T-helper 17 cell (primary cell): ENCODE results near the gene PER2. TPM values are rescaled to one million over a fixed set of nuclear protein-coding genes. Genes with fewer than 3 reads are reported as not detected.

Experiments
- ATAC-seq: fragments of 150-1000 bp; cut with Tn5 transposase; 2 replicates; pipeline ENCODE4 v1.10.0; 2021; ENCODE audit warnings: mild to moderate bottlenecking, moderate library complexity
- DNase-seq, 3 donors: peaks; one replicate each; pipeline versions ENCODE4 v3.0.0 to v3.0.0-alpha.2; 2020 to 2021
- H3K9me3 ChIP-seq: one replicate; pipeline ENCODE4 v1.7.0; 2013; ENCODE audit warnings: low read length, mild to moderate bottlenecking; ENCODE audit not compliant: control insufficient read depth, poor library complexity, severe bottlenecking
- H3K27ac Mint-ChIP-seq: one replicate; pipeline ENCODE4 v1.8.0; 2022; ENCODE audit warnings: mild to moderate bottlenecking, moderate library complexity, mixed read lengths
- H3K27me3 Mint-ChIP-seq: one replicate; pipeline ENCODE4 v1.8.0; 2022; ENCODE audit warnings: mixed read lengths
- H3K36me3 Mint-ChIP-seq: one replicate; pipeline ENCODE4 v1.8.0; 2022; ENCODE audit warnings: low read depth, mixed read lengths
- H3K4me1 Mint-ChIP-seq: one replicate; pipeline ENCODE4 v1.8.0; 2022; ENCODE audit warnings: mild to moderate bottlenecking, mixed read lengths
- H3K4me3 Mint-ChIP-seq: one replicate; pipeline ENCODE4 v1.8.0; 2022; ENCODE audit warnings: mild to moderate bottlenecking, moderate library complexity, mixed read lengths
- total RNA-seq, 4 donors: library from RNA in 2 of 4; stranded (reverse) in 2 of 4; gene quantifications; one replicate each; pipeline ENCODE4 v1.2.3 and lab custom pipeline; 2022 to 2026

PER2 gene
- total RNA-seq, 2 donors from 2014 or later: 40.7 to 40.8 TPM

GRCh38 chr2:238262496-238263122 is 25.8 kb downstream of the PER2 start:
- Mint-ChIP-seq H3K27me3 (no peaks in the 10 kb centered on the region), H3K4me1 (peaks cover 6% of the 10 kb centered on the region), H3K27ac (no peak overlapping the region), H3K4me3 (peak overlapping the region; percentile 21), H3K36me3 (peaks cover 5% of the 10 kb centered on the region)
- no peak for ATAC-seq
- no peak for DNase-seq
- no peaks in the 10 kb centered on the region for H3K9me3 ChIP-seq

DNA sequence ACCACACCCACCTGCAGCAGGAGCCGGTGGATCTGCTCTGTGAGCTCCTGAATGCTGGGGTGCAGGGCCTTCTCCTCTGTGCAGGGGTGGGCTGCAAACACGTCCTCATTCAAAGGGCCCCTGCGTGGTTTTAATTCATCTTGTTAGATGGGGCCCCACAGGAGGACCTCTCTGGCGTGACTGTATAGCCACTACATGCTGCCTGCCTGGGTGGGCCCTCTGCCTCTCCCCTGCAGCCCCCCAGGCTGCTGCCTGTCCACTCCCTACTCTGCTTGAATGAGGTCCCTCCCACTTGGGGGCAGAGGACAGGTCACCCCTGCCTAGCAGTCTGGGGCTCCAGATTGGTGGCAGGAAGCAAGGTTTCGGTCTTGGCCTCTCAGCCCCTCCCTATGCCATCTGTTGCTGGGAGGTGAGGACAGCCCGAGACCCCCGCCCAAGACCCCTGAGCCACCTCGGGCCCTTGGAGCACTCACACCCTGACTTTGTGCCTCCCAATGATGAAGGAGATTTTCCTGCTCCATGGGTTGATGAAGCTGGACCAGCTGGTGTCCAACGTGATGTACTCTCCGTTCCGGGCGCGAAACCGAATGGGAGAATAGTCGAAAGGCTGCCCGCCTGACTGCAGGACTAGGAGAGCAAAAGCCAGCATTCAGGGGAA is 26.6 kb downstream of the PER2 start:
- H3K4me3 Mint-ChIP-seq: peak overlapping the region; percentile 15
- DNase-seq: no peak
- no peak for ATAC-seq
- H3K4me1 Mint-ChIP-seq: peaks cover 6% of the 10 kb centered on the region
- H3K27me3 Mint-ChIP-seq: no peaks in the 10 kb centered on the region
- H3K9me3 ChIP-seq: no peaks in the 10 kb centered on the region
- peaks cover 5% of the 10 kb centered on the region for H3K36me3 Mint-ChIP-seq
- no peak overlapping the region for H3K27ac Mint-ChIP-seq

- Mint-ChIP-seq H3K4me1 (peaks cover 6% of the 10 kb centered on the region), H3K27ac (peak overlapping the region; percentile 34)
- no peak for ATAC-seq
These were observed 27.5 kb downstream of the PER2 start for GRCh38 chr2:238260883-238261282.

GRCh38 chr2:238259061-238260020 is 29.1 kb downstream of the PER2 start:
- Mint-ChIP-seq H3K4me1 (peaks cover 6% of the 10 kb centered on the region), H3K27me3 (no peaks in the 10 kb centered on the region), H3K4me3 (no peak overlapping the region), H3K36me3 (peaks cover 5% of the 10 kb centered on the region), H3K27ac (peak overlapping the region; percentile 41)
- no peaks in the 10 kb centered on the region for H3K9me3 ChIP-seq
- ATAC-seq (peak; percentile 25), DNase-seq (no peak)

More at GRCh38 chr2:238260883-238261282, 27.5 kb downstream of the PER2 start:
- H3K4me3 Mint-ChIP-seq: no peak overlapping the region
- H3K36me3 Mint-ChIP-seq: peaks cover 5% of the 10 kb centered on the region
- no peaks in the 10 kb centered on the region for H3K9me3 ChIP-seq
- DNase-seq: no peak
- no peaks in the 10 kb centered on the region for H3K27me3 Mint-ChIP-seq

DNA sequence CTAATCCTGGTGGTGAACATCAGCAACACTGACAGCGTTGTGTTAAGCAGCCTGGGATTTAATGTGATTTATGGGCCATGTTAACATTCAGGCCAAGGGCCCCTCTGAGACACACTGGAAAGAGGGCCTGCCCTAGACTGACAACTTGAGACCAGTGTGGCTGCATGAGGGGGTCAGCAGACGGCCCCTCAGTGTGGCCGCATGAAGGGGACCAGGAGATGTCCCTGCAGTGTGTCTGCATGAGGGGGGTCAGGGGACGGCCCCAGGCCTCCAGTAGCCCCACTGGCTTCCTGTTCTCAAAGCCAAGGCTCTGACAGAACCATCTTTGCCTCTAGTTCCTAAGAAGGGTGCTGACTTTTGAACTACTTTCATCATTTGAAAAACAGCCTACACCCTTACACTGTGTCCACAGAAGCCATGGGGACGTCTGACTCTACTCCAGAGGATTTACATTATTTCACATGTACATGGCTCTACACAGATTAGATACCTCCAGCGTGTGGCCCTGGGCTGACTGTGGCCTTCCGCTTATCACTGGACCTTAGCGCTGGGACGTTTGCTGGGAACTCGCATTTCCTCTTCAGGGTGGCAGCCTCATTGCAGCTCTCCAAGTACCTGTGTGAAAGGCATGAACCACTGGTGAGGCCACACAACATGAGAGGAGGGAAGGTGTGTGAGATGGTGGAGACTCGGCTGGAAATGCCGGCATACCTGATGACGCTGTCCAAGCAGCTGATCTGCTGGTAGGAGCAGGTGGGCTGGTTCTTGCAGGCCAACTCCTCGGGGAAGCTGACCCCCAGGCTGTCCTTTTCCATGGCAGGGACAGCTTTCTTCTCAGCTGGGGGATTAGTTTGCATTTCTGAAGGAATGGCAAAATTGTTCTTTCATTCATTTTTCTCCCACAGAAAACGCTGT is 30.4 kb downstream of the PER2 start:
- H3K9me3 ChIP-seq: no peaks in the 10 kb centered on the region
- Mint-ChIP-seq H3K4me3 (no peak overlapping the region), H3K27ac (peak overlapping the region; percentile 27), H3K27me3 (no peaks in the 10 kb centered on the region), H3K36me3 (no peaks in the 10 kb centered on the region), H3K4me1 (no peaks in the 10 kb centered on the region)
- ATAC-seq (no peak), DNase-seq (no peak)

DNA sequence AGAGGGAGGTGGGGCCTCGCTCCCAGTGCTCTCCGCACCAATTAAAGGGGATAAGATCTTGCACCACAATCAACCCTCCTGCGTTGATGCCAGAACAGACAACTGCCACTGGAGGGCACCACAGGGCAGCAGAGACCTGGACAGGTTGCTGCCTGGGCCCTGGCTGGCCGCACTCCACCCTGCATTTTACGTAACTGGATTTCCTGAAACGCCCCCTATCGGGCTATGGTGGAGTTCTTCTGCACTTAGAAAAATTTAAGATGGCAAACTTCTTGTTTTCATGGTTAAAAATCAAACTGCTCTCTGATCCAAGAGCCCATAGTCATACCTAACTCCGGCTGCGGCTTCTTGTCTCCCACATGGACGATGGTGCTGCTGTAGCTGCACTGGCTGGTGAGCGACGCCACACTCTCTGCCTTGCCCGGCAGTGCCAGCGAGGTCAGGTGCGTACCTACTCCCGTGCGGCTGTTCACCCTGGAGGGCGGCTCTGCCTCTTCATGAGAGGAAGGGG is 31.8 kb downstream of the PER2 start:
- Mint-ChIP-seq H3K27me3 (no peaks in the 10 kb centered on the region), H3K36me3 (no peaks in the 10 kb centered on the region), H3K4me1 (no peaks in the 10 kb centered on the region), H3K27ac (peak overlapping the region; percentile 27), H3K4me3 (no peak overlapping the region)
- ATAC-seq (peak; percentile 88), DNase-seq (peak; percentile 50 to 67 (median 61))
- H3K9me3 ChIP-seq: no peaks in the 10 kb centered on the region

- Mint-ChIP-seq H3K27ac (no peak overlapping the region), H3K4me3 (no peak overlapping the region), H3K36me3 (no peaks in the 10 kb centered on the region), H3K4me1 (no peaks in the 10 kb centered on the region), H3K27me3 (no peaks in the 10 kb centered on the region)
- DNase-seq: no peak
- no peaks in the 10 kb centered on the region for H3K9me3 ChIP-seq
- ATAC-seq: no peak
These were observed 32.3 kb downstream of the PER2 start for GRCh38 chr2:238256111-238256510.

DNA sequence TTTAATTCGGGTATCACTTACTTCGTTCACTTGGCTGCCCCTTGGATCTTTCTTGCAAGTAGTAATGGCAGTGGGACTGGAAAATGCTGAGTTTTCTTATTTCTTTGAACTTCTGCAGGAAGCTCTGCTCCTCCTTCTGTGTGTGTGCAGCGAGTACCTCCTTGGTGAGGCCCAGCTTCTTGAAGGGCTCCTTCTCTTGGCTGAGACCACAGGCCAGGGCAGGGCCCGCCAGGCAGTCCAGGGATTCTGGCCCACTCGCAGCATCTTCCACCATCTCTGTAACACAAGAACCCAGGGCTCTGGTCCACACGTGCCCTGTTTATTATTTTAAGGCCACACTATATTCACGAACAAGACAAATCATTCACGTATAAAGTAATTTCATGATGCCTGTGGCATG is 32.8 kb downstream of the PER2 start:
- DNase-seq: no peak
- H3K4me1 Mint-ChIP-seq: no peaks in the 10 kb centered on the region
- H3K27ac Mint-ChIP-seq: no peak overlapping the region
- no peak for ATAC-seq
- H3K4me3 Mint-ChIP-seq: no peak overlapping the region
- H3K9me3 ChIP-seq: no peaks in the 10 kb centered on the region
- H3K27me3 Mint-ChIP-seq: no peaks in the 10 kb centered on the region
- no peaks in the 10 kb centered on the region for H3K36me3 Mint-ChIP-seq

- Mint-ChIP-seq H3K27ac (no peak overlapping the region), H3K27me3 (no peaks in the 10 kb centered on the region), H3K4me1 (no peaks in the 10 kb centered on the region), H3K4me3 (no peak overlapping the region), H3K36me3 (no peaks in the 10 kb centered on the region)
- DNase-seq (no peak), ATAC-seq (no peak)
- H3K9me3 ChIP-seq: no peaks in the 10 kb centered on the region
These were observed 33.3 kb downstream of the PER2 start for GRCh38 chr2:238255151-238255551.

DNA sequence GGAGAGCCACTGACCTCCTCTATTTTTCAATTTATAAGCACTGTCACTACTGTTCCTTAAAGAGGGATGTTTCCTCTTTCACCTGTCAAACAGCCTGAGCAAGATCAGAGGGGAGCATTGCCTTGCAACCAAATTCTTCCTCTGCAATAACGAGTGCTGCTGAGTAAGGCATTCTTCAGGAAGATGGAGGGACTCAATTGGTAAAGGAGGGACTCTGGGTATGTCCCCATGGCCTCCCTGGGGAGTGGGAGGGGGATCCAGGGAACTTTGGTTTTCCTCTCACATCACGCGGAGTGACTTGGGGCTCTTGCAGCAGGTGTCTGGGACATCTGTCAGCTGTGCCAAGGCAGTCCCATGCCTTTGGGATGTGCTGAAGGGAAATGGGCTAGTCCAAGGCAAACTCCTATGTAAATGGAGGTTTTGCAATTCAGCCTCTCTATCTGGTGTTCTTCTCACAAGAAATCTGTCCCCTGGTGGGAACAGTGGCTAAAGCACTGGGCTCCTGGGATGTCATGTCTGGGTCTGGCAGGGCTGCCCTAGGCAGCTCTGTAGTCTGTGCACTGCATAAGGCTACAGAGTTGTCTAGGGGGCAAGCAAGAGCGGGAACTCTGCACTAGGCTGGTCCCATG is 34.2 kb downstream of the PER2 start:
- H3K9me3 ChIP-seq: no peaks in the 10 kb centered on the region
- no peaks in the 10 kb centered on the region for H3K27me3 Mint-ChIP-seq
- ATAC-seq (no peak), DNase-seq (no peak)
- H3K36me3 Mint-ChIP-seq: no peaks in the 10 kb centered on the region
- H3K27ac Mint-ChIP-seq: no peak overlapping the region
- no peak overlapping the region for H3K4me3 Mint-ChIP-seq
- H3K4me1 Mint-ChIP-seq: no peaks in the 10 kb centered on the region

DNA sequence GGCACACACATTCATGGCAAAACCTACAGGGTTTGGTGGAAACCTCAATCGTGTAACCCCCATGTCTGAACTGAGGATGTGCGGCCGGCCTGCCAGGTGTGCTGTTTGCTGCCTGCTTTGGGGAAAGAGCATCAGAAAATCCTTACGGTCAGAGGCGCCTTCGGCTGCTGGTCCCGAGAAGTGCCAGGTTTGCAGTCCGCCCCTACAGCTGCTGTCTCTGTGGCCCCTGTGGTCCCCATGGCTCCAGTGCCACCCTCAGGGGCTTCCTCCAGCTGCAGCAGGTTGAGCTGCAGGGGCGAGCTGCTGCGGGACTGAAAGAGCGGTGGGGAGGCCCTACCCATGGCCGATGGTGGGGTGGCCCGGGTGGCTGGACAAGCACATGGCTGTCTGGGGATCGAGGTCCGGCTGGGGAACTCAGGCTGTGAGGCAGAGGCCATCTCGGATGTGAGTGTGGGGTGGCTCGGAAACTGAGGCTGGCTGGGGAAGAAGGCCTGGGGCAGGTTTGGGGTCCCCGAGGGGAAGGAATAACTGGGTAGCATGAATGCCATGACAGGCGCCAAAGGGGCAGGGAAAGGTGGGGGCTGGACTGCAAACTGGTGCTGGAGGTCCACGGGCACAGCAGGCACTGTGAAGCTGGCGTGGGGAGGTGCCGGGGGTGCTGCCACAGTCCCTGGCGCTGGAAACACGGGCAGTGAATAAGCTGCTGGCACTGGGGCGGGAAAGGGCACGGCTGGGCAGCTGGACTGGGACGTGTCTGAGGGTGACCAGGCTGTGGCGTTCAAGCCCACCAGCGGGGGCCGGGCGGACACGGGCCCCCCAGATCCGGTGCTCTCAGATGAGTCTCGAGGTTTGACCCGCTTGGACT is 35.4 kb downstream of the PER2 start:
- Mint-ChIP-seq H3K4me1 (no peaks in the 10 kb centered on the region), H3K27me3 (no peaks in the 10 kb centered on the region), H3K36me3 (no peaks in the 10 kb centered on the region), H3K4me3 (no peak overlapping the region), H3K27ac (no peak overlapping the region)
- H3K9me3 ChIP-seq: no peaks in the 10 kb centered on the region
- DNase-seq (no peak), ATAC-seq (no peak)
